Liver (tissue), 9 donors: Measurements from ENCODE around the gene ZBTB21. TPM values are rescaled to one million over a fixed set of nuclear protein-coding genes. Genes with fewer than 3 reads are reported as not detected.

Source experiments
- DNase-seq: peaks from one replicate; pipeline ENCODE4 v3.0.0-alpha.2; 2017; ENCODE audit warnings: low spot score
- H3K27ac ChIP-seq, 2 donors: one replicate each; pipeline ENCODE4 v1.7.0; 2013; ENCODE audit warnings: inconsistent platforms in 2 of 2, low read length in 2 of 2, control low read depth in 1 of 2, low read depth in 1 of 2, mild to moderate bottlenecking in 1 of 2
- H3K27me3 ChIP-seq, 4 donors: one replicate each; pipeline versions ENCODE4 v1.6.1 to v1.7.0; 2013; ENCODE audit warnings: low read length in 3 of 4, inconsistent platforms in 1 of 4, mild to moderate bottlenecking in 1 of 4, moderate library complexity in 1 of 4; ENCODE audit not compliant: control insufficient read depth in 4 of 4, insufficient read depth in 4 of 4
- H3K36me3 ChIP-seq, 4 donors: one replicate each; pipeline versions ENCODE4 v1.6.1 to v1.7.0; 2013; ENCODE audit warnings: low read length in 3 of 4, mild to moderate bottlenecking in 3 of 4, low read depth in 1 of 4, moderate library complexity in 1 of 4; ENCODE audit not compliant: control insufficient read depth in 4 of 4, insufficient read depth in 3 of 4
- H3K4me1 ChIP-seq, 4 donors: one replicate each; pipeline versions ENCODE4 v1.6.1 to v1.7.0; 2013; ENCODE audit warnings: low read length in 3 of 4, mild to moderate bottlenecking in 3 of 4, moderate library complexity in 1 of 4; ENCODE audit not compliant: control insufficient read depth in 4 of 4, insufficient read depth in 4 of 4
- H3K4me3 ChIP-seq, 3 donors: one replicate each; pipeline versions ENCODE4 v1.6.1 to v1.7.0; 2013; ENCODE audit warnings: low read length in 3 of 3, control low read depth in 1 of 3, low read depth in 1 of 3, mild to moderate bottlenecking in 1 of 3
- H3K9ac ChIP-seq, 2 donors: one replicate each; pipeline ENCODE4 v1.7.0; 2013; ENCODE audit warnings: low read length in 2 of 2, mild to moderate bottlenecking in 2 of 2, moderate library complexity in 2 of 2, control low read depth in 1 of 2, low read depth in 1 of 2
- H3K9me3 ChIP-seq, 4 donors: one replicate each; pipeline versions ENCODE4 v1.6.1 to v1.7.0; 2013; ENCODE audit warnings: low read length in 3 of 4; ENCODE audit not compliant: control insufficient read depth in 4 of 4
- EGR1 ChIP-seq, 2 donors: IDR thresholded peaks; 2 replicates each; pipeline ENCODE4 v1.6.1; 2016 to 2018; ENCODE audit warnings: antibody characterized with exemption in 2 of 2, low read depth in 2 of 2
- FOXA1 ChIP-seq: IDR thresholded peaks from 2 replicates; pipeline ENCODE4 v1.6.1; 2016; ENCODE audit warnings: antibody characterized with exemption
- FOXA2 ChIP-seq: IDR thresholded peaks from 2 replicates; pipeline ENCODE4 v1.6.1; 2016; ENCODE audit warnings: antibody characterized with exemption
- GABPA ChIP-seq, 2 donors: IDR thresholded peaks in 1 of 2; conservative IDR thresholded peaks in 1 of 2; 2 replicates each; pipeline ENCODE4 v1.6.1; 2016; ENCODE audit warnings: antibody characterized with exemption in 2 of 2, mild to moderate bottlenecking in 1 of 2, moderate library complexity in 1 of 2
- HNF4A ChIP-seq, 2 donors: conservative IDR thresholded peaks; 2 replicates each; pipeline ENCODE4 v1.6.1; 2016; ENCODE audit warnings: antibody characterized with exemption in 2 of 2, mild to moderate bottlenecking in 2 of 2
- JUND ChIP-seq, 2 donors: IDR thresholded peaks; 2 replicates each; pipeline ENCODE4 v1.6.1; 2016; ENCODE audit warnings: antibody characterized with exemption in 2 of 2
- NR2F2 ChIP-seq: IDR thresholded peaks from 2 replicates; pipeline ENCODE4 v1.6.1; 2016; ENCODE audit warnings: antibody characterized with exemption
- RAD21 ChIP-seq, 2 donors: IDR thresholded peaks; 2 replicates each; pipeline ENCODE4 v1.6.1; 2016; ENCODE audit warnings: antibody characterized with exemption in 2 of 2, mild to moderate bottlenecking in 2 of 2
- RXRA ChIP-seq, 2 donors: IDR thresholded peaks; 2 replicates each; pipeline ENCODE4 v1.6.1; 2017 to 2018; ENCODE audit warnings: antibody characterized with exemption in 2 of 2, mild to moderate bottlenecking in 1 of 2
- SP1 ChIP-seq: IDR thresholded peaks from 2 replicates; pipeline ENCODE4 v1.6.1; 2018; ENCODE audit warnings: antibody characterized with exemption, mild to moderate bottlenecking
- TAF1 ChIP-seq: conservative IDR thresholded peaks from 2 replicates; pipeline ENCODE4 v1.6.1; 2016; ENCODE audit warnings: antibody characterized with exemption, mild to moderate bottlenecking
- YY1 ChIP-seq: IDR thresholded peaks from 2 replicates; pipeline ENCODE4 v1.6.1; 2016; ENCODE audit warnings: antibody characterized with exemption, mild to moderate bottlenecking
- WGBS: extraction: QIAGEN DNeasy Blood & Tissue Kit; methylation state at CpG from one replicate; pipeline ENCODE4 v1.1.7; 2013; 5-methylcytosine and 5-hydroxymethylcytosine counted together
- polyA plus RNA-seq, 2 donors: library from polyadenylated mRNA; stranded (reverse) in 1 of 2; unstranded in 1 of 2; fragments of 200-250 nt in 1 of 2; fragments of >200 nt in 1 of 2; fragmentation: Nextera tagmentation in 1 of 2; extraction: Ambion mirVana in 1 of 2; gene quantifications; one replicate each; pipeline versions ENCODE4 v1.2.1 to v1.2.3, GENCODE V29; 2013 to 2015
- total RNA-seq, 2 donors: library from RNA; depleted of rRNA; stranded (reverse); fragments of >200 nt; gene quantifications; one replicate each; pipeline ENCODE4 v1.2.3, GENCODE V29; 2014
- TF ChIP-seq, protein P1 (sequence below): IDR thresholded peaks from 2 replicates; pipeline ENCODE4 v1.6.1; 2016; ENCODE audit warnings: antibody characterized with exemption
- TF ChIP-seq, protein P2 (sequence below): IDR thresholded peaks from 2 replicates; pipeline ENCODE4 v1.6.1; 2016; ENCODE audit warnings: antibody characterized with exemption
- TF ChIP-seq, protein P3 (sequence below): IDR thresholded peaks from 2 replicates; pipeline ENCODE4 v1.6.1; 2016; ENCODE audit warnings: antibody characterized with exemption
- TF ChIP-seq, protein P4 (sequence below): fragments of 150-350 bp; IDR thresholded peaks from 2 replicates; pipeline ENCODE4 v1.5.1; 2017; ENCODE audit warnings: improper control_type of control experiment, low read depth, low read length; ENCODE audit not compliant: missing input control
- TF ChIP-seq, protein P5 (sequence below): IDR thresholded peaks from 2 replicates; pipeline ENCODE4 v1.6.1; 2016; ENCODE audit warnings: antibody characterized with exemption, mild to moderate bottlenecking
- donor health status: healthy.
- donor health status: healthy.
- donor health status: healthy.
- donor health status: healthy.
- donor health status: healthy.

The ZBTB21 gene
- total and polyA plus RNA-seq, 4 donors = 3.1 to 14.1 (median 4.0) TPM

DNA sequence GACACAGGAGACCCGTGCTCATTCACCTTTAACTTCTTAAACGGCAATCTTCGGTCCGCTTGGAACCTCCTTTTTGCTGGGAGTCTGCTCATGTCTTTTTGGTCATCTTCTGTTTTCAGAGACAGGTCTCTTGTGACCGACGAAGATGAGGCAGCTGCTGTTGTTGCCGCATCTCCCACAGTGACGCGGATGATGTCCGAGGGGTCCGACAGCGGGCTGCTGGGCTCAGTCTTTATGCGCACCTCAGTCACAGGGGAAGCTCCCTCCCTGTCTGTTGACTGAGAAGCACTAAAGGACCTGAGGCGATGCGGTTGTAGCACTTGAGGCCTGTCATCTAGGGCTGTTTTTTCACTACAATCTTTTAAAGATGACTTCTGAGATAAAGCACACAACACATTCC is 17.6 kb downstream of the ZBTB21 start (continued):
- TF ChIP-seq NR2F2 (no peak), FOXA1 (no peak)
- TF ChIP-seq, protein P1, sequence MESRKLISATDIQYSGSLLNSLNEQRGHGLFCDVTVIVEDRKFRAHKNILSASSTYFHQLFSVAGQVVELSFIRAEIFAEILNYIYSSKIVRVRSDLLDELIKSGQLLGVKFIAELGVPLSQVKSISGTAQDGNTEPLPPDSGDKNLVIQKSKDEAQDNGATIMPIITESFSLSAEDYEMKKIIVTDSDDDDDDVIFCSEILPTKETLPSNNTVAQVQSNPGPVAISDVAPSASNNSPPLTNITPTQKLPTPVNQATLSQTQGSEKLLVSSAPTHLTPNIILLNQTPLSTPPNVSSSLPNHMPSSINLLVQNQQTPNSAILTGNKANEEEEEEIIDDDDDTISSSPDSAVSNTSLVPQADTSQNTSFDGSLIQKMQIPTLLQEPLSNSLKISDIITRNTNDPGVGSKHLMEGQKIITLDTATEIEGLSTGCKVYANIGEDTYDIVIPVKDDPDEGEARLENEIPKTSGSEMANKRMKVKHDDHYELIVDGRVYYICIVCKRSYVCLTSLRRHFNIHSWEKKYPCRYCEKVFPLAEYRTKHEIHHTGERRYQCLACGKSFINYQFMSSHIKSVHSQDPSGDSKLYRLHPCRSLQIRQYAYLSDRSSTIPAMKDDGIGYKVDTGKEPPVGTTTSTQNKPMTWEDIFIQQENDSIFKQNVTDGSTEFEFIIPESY = no peak

DNA sequence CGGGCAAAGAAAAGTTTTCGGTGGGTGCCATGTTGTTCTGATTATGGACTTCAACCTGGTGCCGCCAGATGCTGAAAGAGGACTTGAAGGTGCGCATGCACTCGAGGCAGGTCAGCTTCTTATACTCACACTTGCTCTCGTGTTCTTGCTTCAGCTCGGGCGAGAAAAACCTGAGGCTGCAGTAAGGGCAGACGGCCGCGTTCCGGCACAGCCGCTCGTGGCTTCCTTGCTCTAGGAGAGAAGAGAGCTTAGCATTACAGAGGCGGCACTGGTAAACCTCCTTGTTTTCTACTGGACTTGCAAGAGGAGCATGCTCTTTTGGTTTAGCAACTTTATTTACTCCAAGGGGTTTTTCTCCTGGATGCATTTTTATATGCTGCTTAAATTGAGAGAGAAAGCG is 18.5 kb downstream of the ZBTB21 start:
- H3K27me3 ChIP-seq = no peaks in the 10 kb centered on the region
- TF ChIP-seq, protein P2, sequence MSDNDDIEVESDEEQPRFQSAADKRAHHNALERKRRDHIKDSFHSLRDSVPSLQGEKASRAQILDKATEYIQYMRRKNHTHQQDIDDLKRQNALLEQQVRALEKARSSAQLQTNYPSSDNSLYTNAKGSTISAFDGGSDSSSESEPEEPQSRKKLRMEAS = no peak
- TF ChIP-seq YY1 (no peak), RAD21 (IDR thresholded peaks at IDR 0.05) (no peak), HNF4A (conservative IDR thresholded peaks at IDR 0.05) (no peak), TAF1 (no peak), GABPA (IDR thresholded peaks at IDR 0.05 in 1 of 2, conservative IDR thresholded peaks at IDR 0.05 in 1 of 2) (no peak)
- TF ChIP-seq, protein P1 = no peak
- no peak overlapping the region for H3K4me3 ChIP-seq
- no peak overlapping the region for H3K9ac ChIP-seq
- H3K9me3 ChIP-seq = no peaks in the 10 kb centered on the region
- peaks cover 13 to 39% (median 29%) of the 10 kb centered on the region in 4 donors for H3K36me3 ChIP-seq
- no peak overlapping the region for H3K27ac ChIP-seq
- peaks cover 0 to 3% (median 2%) of the 10 kb centered on the region in 4 donors for H3K4me1 ChIP-seq
- 97% methylated on average over 16 of the region's 16 CpGs for WGBS
- no peak for DNase-seq

DNA sequence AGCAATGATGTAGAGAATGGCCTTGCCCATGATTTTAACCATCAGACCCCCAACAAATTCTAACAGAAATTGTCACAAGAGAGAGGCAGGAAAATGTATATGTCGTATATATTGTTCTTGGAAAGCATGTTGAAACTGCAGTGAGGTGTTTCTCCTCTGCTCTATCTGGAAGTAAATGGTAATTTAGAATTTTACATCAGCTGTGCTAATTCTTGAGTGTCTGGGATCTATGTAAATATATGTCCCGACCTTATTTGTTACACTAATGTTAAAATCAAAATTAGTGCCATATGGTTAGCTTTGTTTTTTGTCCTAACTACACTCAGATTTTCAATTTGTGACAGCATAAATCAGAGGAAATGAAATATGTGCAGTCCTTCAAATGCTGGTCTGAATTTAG is 20.5 kb downstream of the ZBTB21 start:
- H3K36me3 ChIP-seq = peaks cover 13 to 33% (median 28%) of the 10 kb centered on the region in 4 donors
- peaks cover 0 to 8% (median 2%) of the 10 kb centered on the region in 4 donors for H3K4me1 ChIP-seq
- H3K9me3 ChIP-seq = no peaks in the 10 kb centered on the region
- DNase-seq = no peak
- H3K4me3 ChIP-seq = no peak overlapping the region
- 95% methylated on average over 2 of the region's 2 CpGs for WGBS
- H3K27me3 ChIP-seq = no peaks in the 10 kb centered on the region
- H3K9ac ChIP-seq = no peak overlapping the region
- no peak overlapping the region for H3K27ac ChIP-seq
- TF ChIP-seq EGR1 (IDR thresholded peaks at IDR 0.05; ENCODE audit: low read depth in 2 of 2) (no peak), FOXA1 (no peak), JUND (IDR thresholded peaks at IDR 0.05) (no peak), FOXA2 (no peak), NR2F2 (no peak), GABPA (IDR thresholded peaks at IDR 0.05 in 1 of 2, conservative IDR thresholded peaks at IDR 0.05 in 1 of 2) (no peak), HNF4A (conservative IDR thresholded peaks at IDR 0.05) (no peak), RXRA (IDR thresholded peaks at IDR 0.05) (no peak), YY1 (no peak), RAD21 (IDR thresholded peaks at IDR 0.05) (no peak), TAF1 (no peak), SP1 (no peak)
- TF ChIP-seq, protein P3, sequence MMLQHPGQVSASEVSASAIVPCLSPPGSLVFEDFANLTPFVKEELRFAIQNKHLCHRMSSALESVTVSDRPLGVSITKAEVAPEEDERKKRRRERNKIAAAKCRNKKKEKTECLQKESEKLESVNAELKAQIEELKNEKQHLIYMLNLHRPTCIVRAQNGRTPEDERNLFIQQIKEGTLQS = no peak
- TF ChIP-seq, protein P4, sequence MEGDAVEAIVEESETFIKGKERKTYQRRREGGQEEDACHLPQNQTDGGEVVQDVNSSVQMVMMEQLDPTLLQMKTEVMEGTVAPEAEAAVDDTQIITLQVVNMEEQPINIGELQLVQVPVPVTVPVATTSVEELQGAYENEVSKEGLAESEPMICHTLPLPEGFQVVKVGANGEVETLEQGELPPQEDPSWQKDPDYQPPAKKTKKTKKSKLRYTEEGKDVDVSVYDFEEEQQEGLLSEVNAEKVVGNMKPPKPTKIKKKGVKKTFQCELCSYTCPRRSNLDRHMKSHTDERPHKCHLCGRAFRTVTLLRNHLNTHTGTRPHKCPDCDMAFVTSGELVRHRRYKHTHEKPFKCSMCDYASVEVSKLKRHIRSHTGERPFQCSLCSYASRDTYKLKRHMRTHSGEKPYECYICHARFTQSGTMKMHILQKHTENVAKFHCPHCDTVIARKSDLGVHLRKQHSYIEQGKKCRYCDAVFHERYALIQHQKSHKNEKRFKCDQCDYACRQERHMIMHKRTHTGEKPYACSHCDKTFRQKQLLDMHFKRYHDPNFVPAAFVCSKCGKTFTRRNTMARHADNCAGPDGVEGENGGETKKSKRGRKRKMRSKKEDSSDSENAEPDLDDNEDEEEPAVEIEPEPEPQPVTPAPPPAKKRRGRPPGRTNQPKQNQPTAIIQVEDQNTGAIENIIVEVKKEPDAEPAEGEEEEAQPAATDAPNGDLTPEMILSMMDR = no peak
- TF ChIP-seq, protein P5, sequence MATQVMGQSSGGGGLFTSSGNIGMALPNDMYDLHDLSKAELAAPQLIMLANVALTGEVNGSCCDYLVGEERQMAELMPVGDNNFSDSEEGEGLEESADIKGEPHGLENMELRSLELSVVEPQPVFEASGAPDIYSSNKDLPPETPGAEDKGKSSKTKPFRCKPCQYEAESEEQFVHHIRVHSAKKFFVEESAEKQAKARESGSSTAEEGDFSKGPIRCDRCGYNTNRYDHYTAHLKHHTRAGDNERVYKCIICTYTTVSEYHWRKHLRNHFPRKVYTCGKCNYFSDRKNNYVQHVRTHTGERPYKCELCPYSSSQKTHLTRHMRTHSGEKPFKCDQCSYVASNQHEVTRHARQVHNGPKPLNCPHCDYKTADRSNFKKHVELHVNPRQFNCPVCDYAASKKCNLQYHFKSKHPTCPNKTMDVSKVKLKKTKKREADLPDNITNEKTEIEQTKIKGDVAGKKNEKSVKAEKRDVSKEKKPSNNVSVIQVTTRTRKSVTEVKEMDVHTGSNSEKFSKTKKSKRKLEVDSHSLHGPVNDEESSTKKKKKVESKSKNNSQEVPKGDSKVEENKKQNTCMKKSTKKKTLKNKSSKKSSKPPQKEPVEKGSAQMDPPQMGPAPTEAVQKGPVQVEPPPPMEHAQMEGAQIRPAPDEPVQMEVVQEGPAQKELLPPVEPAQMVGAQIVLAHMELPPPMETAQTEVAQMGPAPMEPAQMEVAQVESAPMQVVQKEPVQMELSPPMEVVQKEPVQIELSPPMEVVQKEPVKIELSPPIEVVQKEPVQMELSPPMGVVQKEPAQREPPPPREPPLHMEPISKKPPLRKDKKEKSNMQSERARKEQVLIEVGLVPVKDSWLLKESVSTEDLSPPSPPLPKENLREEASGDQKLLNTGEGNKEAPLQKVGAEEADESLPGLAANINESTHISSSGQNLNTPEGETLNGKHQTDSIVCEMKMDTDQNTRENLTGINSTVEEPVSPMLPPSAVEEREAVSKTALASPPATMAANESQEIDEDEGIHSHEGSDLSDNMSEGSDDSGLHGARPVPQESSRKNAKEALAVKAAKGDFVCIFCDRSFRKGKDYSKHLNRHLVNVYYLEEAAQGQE = no peak
- TF ChIP-seq, protein P1 = no peak
- TF ChIP-seq, protein P2 = no peak
